Globus pallidus (tissue), 1 donor: ENCODE data around the gene FUOM.

Source experiments
- DNase-seq: peaks from one replicate; pipeline ENCODE4 v3.0.0-alpha.2; 2015; ENCODE audit warnings: low spot score

Gene FUOM

DNA sequence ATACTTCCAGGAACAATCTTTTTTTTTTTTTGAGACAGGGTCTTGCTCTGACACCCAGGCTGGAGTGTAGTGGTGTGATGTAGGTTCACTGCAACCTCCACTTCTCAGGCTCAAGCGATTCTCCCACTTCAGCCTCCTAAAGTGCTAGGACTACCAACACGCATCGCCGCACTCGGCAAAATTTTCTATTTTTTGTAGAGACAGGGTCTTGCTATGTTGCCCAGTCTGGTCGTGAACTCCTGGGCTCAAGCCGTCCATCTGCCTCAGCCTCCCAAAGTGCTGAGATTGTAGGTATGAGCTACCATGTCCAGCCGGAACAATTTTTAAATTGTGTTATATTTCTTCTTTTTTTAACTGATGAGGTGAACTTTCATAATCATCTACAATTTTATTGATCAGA lies 47.0 kb downstream of the FUOM start:
- DNase-seq, result no peak

DNA sequence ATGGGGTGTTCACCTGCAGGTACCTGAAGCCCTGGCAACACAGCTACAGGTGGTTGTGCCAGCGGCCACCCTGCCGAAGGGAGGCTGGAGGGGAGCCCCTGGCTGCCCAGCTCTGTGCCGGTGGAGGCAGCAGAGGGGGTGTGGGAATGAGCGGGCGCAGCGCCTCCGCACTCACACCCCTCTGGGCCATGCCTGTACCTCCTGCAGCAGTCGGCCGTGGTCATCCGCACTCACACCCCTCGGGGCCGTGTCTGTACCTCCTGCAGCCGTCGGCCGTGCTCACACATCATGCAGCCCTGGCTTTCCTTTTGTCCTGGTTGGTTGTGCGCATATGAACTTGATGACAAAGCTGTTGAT lies 47.4 kb downstream of the FUOM start:
- no peak for DNase-seq

DNA sequence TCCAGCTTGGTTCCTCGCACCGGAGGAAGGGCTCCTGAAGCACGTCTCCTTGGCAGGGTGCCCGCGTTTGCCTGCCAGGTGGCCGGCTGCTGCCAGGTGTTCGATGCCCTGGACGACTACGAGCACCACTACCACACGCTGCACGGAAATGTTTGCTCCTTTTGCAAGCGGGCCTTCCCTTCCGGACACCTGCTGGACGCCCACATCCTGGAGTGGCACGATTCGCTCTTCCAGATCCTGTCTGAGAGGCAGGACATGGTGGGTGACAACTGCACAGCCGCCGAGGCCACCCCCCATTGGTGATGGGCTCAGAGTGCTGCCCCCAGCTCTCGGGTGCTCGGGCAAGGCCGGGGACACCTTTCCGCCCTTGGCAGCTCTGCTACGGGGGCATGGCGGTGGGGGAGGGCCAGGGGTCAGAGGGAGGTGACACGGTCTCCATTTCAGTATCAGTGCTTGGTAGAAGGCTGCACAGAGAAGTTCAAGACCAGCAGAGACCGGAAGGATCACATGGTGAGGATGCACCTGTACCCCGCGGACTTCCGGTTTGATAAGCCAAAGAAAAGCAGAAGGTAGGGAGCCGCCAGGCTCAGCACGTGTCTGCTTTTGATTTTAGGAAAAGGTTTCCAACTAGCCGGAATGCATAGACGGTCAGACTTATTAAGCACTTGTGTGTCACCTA lies 48.0 kb downstream of the FUOM start:
- no peak for DNase-seq

DNA sequence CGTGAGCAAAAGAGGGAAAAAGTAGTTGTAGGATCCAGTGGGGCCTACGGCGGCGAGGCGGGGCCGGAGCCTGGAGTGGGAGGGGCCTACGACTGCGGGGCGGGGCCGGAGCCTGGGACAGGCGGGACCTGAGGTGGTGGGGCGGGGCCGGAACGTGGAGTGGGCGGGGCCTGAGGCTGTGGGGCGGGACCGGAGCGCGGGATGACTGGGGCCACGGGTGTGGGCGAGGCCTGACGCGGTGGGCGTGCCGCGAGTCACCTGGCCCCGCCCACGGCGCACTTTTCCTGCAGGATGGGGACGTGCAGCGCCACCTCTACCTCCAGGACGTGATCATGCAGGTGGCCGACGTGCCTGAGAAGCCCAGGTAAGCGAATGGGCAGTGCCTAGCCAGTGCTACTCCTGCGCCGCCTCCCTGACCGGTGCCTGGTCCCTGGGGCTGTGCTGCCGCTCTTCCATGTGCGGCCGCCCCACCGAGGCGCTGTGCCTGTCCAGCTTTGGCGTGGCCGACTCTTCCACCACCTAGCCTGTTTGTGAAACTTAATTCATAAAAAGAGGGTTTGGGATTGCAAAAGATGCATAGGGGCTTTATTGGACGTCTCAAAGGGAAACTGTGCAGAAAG lies 48.6 kb downstream of the FUOM start:
- DNase-seq, result peak; percentile 86

DNA sequence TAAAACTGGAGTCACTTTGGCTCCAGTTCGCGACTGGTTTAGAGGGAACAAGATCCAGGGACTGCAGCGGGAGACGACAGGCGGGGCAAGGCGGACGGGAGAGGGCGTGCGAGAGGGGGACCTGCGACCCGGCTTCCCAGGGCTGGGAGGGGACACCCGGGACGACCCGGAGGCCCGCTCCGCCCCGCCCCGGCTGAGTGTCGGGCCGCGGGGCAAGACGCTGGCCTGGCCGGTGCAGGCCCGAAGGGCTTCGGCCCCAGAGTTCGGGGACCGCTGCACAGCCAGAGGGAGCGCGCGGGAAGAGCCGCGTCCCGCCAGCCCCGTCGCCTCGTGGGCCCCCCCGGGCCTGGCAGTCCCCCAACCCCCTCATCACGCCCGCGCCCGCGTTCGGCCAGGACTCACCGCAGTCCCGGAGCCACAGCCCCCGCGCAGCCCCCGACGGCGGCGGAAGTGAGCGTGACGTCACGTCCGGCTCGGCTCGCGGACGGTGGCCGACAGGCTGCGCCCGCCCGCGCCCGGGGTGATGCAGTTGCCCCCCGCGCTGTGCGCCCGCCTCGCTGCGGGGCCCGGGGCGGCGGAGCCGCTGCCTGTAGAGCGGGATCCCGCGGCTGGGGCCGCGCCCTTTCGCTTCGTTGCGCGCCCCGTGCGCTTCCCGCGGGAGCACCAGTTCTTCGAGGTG lies 49.3 kb downstream of the FUOM start, which contains the start of the genes TUBGCP2 and ZNF511:
TSS of gene TUBGCP2 (minus strand) at position 452 of the 679 bp plus-strand sequence. CDS start 5,931 bp downstream, outside the sequence.
TSS of gene ZNF511 (plus strand) at position 494 of the 679 bp plus-strand sequence. CDS start at position 524, 30 bp downstream.
- DNase-seq, result peak; percentile 83

DNA sequence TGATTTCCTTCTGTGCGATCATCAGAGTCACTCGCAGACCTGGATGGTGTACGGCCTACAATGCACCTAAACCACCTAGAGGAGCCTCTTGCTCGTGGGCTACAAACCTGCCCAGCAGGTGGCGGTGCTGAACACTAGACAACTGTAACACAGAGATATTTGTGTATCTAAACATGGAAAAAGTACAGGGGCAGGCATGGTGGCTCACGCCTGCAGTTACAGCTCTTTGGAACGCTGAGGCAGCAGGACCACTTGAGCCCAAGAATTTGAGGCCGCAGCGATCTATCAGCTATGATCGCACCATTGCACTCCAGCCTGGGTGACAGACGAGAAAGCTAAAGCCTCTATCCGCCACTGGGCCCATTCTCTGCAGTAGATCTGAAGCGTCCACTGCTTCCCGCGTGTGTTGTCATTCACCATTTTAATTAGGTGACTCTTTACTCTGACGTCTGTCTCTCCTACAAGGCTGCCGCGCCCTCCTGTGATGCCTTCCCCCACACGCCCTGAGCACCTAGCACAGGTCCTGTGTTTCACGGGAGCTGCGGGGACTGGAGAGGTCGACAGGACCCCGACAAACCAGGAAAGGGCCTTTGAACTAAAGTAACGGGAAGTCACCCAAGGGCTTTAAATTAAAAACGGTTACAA lies 49.9 kb downstream of the FUOM start:
- no peak for DNase-seq

DNA sequence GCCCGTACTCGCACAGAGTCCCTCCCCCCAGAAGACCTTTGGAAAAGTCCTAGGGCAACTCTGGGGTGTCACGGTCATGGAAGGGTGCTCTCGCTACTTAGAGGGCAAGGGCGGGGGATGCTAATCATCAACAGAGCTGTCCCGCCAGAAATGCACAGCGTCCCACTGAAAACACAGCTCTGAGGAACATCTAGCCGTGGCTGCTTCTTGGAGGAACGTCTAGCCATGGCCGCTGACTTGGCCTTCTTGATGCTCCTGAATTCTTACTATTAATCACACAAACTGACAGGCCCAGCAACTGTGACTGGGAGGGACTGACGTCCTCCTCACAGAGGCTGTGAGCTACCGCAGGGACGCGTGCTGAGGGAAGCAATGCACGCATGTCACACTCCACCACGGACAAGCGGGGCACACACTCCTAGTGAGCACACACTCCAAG lies 50.9 kb downstream of the FUOM start:
- no peak for DNase-seq

DNA sequence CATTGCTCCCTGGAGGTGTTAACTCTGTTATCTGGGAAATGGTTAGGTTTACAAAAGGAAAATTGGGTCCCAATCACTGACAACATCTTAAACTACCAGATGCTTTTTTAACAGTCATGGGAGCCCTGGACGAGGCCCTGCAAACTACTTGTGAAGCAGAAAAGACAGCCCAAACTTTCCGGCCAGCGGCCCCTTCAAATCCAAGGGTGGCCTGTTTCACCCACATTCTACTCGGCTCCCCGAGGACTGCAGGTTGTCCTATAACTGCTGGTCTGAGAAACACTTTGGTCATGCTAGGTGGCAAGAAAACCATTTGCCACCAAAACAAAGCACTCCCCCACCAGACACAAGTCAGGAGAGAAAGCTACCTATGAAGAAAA lies 51.7 kb downstream of the FUOM start:
- DNase-seq, result no peak
